GM06990 (cell line): ENCODE results near the gene EMC8.

Experiments used
- DNase-seq: peaks from one replicate; pipeline ENCODE4 v3.0.0-alpha.2; 2011; ENCODE audit not compliant: insufficient read length; ENCODE audit errors: extremely low read depth
- H3K27me3 ChIP-seq: replicated peaks from 2 replicates; pipeline ENCODE4 v1.6.0; 2011; ENCODE audit warnings: low read length; ENCODE audit not compliant: control insufficient read depth, insufficient read depth
- H3K36me3 ChIP-seq: 2 replicates; pipeline ENCODE4 v1.5.1; 2011; ENCODE audit warnings: low read length; ENCODE audit not compliant: control insufficient read depth, insufficient read depth
- H3K4me3 ChIP-seq: replicated peaks from 2 replicates; pipeline ENCODE4 v1.5.1; 2011; ENCODE audit warnings: low read depth, mild to moderate bottlenecking, control low read depth, low read length
- CTCF ChIP-seq: IDR thresholded peaks from 2 replicates; pipeline ENCODE4 v1.5.1; 2011; ENCODE audit warnings: low read length, control low read depth, mild to moderate bottlenecking, inconsistent platforms; ENCODE audit not compliant: insufficient read depth, poor library complexity, severe bottlenecking

The EMC8 gene

GRCh38 chr16:85767531-85767930, 31.8 kb downstream of the EMC8 start:
- H3K27me3 ChIP-seq: no peaks in the 10 kb centered on the region
- no peaks in the 10 kb centered on the region for H3K36me3 ChIP-seq
- no peak for TF ChIP-seq CTCF
- DNase-seq: no peak
- no peak overlapping the region for H3K4me3 ChIP-seq

- no peak for TF ChIP-seq CTCF
- Histone ChIP-seq H3K36me3 (no peaks in the 10 kb centered on the region), H3K27me3 (no peaks in the 10 kb centered on the region), H3K4me3 (no peak overlapping the region)
- no peak for DNase-seq
Measured at GRCh38 chr16:85765767-85766166, 33.6 kb downstream of the EMC8 start.

- Histone ChIP-seq H3K27me3 (no peaks in the 10 kb centered on the region), H3K36me3 (no peaks in the 10 kb centered on the region), H3K4me3 (no peak overlapping the region)
- no peak for DNase-seq
- TF ChIP-seq CTCF: no peak
Measured at GRCh38 chr16:85765211-85765610, 34.1 kb downstream of the EMC8 start.

GRCh38 chr16:85763616-85764015, 35.7 kb downstream of the EMC8 start:
- no peak for DNase-seq
- no peaks in the 10 kb centered on the region for H3K36me3 ChIP-seq
- H3K27me3 ChIP-seq: no peaks in the 10 kb centered on the region
- TF ChIP-seq CTCF: no peak
- H3K4me3 ChIP-seq: no peak overlapping the region

GRCh38 chr16:85762970-85763369, 36.4 kb downstream of the EMC8 start:
- TF ChIP-seq CTCF: no peak
- Histone ChIP-seq H3K4me3 (no peak overlapping the region), H3K36me3 (no peaks in the 10 kb centered on the region), H3K27me3 (no peaks in the 10 kb centered on the region)
- DNase-seq: no peak

- Histone ChIP-seq H3K27me3 (no peaks in the 10 kb centered on the region), H3K36me3 (no peaks in the 10 kb centered on the region), H3K4me3 (no peak overlapping the region)
- DNase-seq: no peak
- no peak for TF ChIP-seq CTCF
Measured at GRCh38 chr16:85761861-85762260, 37.5 kb downstream of the EMC8 start.
